ENCODE data around the gene CWC22.

- TF ChIP-seq EZH2 (IDR thresholded peaks at IDR 0.05; ENCODE audit: insufficient read depth, poor library complexity, severe bottlenecking) (no peak), EZH2phosphoT487 (IDR thresholded peaks at IDR 0.05; ENCODE audit: insufficient read depth, low read depth) (no peak)
Observed at GRCh38 chr2:179932786-179933185, 74.3 kb downstream of the CWC22 start.

All from GM23248 (cell line).